NCI-H2227 treated with DMSO at 0.1 percent for 48 hours (cell line): ENCODE measurements around the gene TIE1.

ENCODE experiments used
- DNase-seq: peaks from one replicate; lab custom pipeline; 2025; lab: John Stamatoyannopoulos, UW

Gene TIE1

GRCh38 chr1:43293896-43294760, 6.7 kb upstream of the TIE1 start:
- no peak for DNase-seq

GRCh38 chr1:43294761-43295160, 6.0 kb upstream of the TIE1 start:
- no peak for DNase-seq

DNA sequence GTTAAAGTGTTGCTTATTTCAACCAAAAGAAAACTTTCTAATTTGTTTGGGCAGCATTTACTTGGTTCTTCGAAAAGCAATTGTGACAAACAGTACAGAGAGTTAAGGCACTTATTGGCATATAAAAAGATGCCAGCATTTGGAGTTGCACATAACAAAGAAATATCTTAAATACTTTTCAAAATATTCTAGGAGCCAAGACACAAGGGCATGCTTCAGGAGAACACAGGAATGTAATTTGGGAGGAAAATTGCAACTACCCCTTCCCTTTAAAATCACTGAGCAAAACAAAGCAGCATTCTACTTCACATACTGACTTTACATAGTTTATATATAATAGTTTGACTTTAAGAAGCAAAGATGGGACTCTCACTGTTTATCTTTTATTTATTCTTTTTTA, 4.6 kb upstream of the TIE1 start:
- DNase-seq, result no peak

DNA sequence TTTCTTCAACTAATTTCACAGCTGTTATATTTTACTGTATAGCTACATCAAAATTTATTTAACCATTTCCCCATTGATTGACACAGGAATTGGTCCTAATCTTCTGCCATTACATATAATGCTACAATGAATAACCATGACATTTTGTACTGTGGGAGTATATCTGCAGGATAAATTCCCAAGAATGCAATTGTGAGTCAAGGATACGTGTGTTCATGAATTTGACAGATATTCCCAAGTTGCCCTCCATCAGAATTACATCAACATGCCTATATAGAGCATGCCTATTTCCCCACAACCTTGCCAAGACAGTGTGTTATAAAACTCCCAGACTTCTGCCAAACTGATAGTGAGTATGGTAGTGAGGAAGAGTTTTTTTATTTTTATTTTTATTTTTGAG, 2.7 kb upstream of the TIE1 start:
- DNase-seq, result no peak

GRCh38 chr1:43299101-43299500, 1.7 kb upstream of the TIE1 start:
- no peak for DNase-seq

- no peak for DNase-seq
Observed at GRCh38 chr1:43302201-43302600, 1.4 kb downstream of the TIE1 start.

GRCh38 chr1:43302721-43303470, 2.1 kb downstream of the TIE1 start:
- DNase-seq, result no peak

DNA sequence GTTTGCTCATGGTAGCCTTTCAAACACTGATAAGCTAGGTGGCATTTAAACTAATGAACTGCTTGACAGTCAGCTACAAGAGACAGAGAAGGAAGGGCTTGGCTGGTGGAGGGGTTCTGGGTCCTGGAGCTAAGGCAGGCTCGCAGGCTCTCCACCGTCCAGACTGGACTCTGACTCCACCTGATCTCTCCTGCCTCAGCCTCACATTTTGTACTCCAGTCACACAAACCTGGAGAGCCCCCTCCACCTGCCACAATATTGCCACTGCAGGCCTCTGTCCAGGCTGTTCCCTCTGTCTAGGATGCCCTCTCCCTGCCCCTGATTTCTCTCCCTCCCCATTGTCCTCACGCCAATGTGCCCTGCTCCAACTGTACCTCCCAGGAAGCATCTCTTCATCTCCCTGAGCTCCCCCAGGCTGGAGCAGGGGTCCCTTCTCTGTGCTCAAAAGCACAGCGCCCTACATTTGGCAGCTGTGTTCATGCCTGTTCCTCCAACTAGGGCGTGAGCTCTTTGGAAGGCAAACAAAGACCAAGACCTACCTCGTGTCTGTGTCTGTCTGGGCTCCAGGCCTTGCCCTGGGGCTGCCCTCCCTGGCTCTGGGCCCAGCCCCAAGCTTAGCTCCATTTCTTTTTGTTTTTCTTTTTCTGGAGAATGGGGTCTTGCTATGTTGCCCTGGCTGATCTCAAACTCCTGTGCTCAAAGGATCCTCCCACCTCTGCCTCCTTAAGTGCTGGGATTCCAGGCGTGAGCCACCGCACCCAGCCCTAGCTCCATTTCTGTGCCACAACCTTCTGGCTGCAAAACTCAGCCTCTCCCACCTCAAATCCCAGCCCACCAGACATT, 2.9 kb downstream of the TIE1 start:
- no peak for DNase-seq

DNA sequence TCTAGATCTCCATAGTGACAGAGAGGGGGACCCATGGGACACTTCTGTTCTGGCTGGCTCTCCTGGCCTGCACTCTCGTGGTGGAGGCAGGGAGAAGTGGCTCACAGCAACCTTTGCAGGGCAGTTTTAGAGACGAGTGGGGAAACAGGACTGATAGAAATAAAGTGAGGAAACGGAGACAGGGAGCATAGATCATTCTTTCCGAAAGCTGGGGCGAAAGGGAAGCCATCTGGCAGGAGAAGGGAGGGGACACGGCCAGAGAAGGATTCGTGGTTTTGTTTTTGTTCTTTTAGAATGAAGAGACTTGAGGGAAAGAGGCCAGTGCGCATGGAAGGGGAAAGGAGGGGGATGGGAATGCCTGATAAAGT, 3.5 kb downstream of the TIE1 start:
- no peak for DNase-seq

DNA sequence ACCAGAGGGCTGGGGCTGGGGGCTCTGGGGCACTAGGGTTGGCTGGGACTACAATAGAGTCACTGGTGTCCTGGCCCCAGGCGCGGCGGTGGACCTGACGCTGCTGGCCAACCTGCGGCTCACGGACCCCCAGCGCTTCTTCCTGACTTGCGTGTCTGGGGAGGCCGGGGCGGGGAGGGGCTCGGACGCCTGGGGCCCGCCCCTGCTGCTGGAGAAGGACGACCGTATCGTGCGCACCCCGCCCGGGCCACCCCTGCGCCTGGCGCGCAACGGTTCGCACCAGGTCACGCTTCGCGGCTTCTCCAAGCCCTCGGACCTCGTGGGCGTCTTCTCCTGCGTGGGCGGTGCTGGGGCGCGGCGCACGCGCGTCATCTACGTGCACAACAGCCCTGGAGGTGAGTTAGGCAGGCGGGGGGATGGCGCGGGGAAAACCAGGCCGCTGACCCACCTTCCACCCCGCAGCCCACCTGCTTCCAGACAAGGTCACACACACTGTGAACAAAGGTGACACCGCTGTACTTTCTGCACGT, 4.1 kb downstream of the TIE1 start:
- DNase-seq, result no peak

- DNase-seq, result no peak
Observed at GRCh38 chr1:43305461-43305860, 4.7 kb downstream of the TIE1 start.

DNA sequence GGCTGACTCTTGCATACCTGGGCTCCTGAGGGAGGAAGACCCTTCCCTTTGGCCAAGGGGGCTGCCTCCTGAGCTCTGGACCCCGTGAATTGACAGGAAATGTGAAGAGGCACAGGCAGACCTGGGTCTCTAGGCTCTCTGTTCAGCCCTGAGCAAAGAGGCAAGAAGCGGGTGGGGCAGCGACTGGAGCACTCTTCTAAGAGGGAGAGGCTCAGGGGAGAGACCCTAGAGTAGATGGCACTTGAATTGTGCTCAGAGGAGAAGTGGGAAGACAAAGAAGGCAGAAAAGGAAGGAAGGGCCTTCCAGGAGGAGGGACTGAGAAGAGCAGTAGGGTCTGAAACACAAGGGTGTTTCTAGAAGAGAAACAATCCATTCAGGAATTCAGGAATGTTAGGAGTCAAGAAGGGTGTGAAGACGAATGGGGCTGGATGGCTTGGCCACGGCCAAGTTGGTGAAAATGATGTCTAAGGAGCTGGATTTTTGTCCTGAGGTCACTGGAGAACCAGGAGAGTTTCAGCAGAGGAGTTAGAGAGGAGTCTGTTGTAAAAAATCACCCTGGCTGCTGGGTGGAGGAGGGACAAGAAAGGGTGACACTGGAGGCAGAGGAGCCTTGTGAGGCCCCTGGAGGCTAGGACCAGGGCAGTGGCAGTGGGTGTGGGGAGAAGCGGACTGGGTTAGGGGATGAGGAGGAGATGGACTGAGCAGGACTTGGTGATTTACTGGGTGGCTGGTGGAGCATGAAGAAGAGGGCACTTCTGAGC, 5.3 kb downstream of the TIE1 start:
- DNase-seq, result no peak

GRCh38 chr1:43306688-43307457, 6.1 kb downstream of the TIE1 start:
- DNase-seq, result no peak

DNA sequence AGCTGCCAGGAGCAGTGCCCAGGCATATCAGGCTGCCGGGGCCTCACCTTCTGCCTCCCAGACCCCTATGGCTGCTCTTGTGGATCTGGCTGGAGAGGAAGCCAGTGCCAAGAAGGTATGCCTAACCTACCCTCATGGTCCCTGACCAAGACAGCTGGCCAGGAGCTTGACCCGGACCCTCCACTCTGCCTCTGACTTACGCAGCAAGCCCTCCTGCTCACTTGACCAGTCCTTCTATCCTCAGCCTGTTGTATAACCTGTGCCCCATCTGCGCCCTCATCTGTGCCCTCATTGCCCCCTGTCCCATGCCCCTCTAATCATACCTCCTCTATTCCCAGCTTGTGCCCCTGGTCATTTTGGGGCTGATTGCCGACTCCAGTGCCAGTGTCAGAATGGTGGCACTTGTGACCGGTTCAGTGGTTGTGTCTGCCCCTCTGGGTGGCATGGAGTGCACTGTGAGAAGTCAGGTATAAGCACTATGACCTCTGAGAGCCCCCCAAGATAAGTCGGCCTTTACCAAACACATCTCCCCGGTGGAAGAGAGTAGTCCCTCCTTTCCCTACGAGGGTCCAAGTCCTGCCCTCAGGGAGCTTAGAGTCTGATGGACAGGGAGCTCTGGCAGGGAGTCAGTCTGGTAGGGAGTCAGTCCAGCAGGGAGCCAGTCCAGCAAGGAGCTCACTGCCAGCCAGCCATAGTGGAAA, 6.8 kb downstream of the TIE1 start:
- no peak for DNase-seq

GRCh38 chr1:43308635-43309404, 8.0 kb downstream of the TIE1 start:
- DNase-seq, result no peak

DNA sequence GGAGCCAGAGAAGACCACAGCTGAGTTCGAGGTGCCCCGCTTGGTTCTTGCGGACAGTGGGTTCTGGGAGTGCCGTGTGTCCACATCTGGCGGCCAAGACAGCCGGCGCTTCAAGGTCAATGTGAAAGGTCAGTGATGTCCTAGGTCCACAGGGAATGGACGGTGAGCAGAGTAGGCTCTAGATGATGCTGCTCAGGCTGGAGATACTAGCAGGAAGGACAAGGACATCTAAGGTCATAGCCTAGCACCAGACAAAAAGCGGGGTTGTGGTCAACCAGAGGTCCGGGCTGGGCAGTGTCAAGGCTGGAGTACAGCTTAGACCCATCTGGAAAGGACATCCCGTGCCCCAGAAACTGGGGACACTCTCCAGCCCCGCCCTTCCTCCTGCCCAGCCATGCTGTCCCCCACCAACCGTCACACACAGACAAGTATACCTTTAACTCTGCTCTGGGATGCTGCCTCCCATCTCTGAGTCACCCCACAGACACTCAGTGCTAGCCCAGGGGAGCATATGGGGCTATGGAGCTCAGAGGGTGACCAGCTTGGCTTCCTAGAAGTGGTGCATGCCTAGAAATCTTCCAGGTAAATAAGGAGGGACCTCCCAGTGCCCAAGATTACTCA, 8.7 kb downstream of the TIE1 start:
- DNase-seq, result no peak

DNA sequence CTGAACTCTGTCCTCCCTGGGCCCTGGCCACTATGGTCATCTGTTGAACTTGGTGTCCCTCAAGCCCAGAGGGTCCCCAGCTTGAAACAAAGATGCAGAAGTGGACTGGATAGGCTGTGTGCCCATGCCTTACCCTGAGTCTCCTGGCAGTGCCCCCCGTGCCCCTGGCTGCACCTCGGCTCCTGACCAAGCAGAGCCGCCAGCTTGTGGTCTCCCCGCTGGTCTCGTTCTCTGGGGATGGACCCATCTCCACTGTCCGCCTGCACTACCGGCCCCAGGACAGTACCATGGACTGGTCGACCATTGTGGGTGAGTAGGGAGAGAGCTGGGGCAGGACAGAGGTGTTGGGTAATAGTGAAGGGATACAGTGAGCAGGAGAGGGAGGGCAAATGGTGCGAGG, 10.7 kb downstream of the TIE1 start:
- DNase-seq, result no peak

DNA sequence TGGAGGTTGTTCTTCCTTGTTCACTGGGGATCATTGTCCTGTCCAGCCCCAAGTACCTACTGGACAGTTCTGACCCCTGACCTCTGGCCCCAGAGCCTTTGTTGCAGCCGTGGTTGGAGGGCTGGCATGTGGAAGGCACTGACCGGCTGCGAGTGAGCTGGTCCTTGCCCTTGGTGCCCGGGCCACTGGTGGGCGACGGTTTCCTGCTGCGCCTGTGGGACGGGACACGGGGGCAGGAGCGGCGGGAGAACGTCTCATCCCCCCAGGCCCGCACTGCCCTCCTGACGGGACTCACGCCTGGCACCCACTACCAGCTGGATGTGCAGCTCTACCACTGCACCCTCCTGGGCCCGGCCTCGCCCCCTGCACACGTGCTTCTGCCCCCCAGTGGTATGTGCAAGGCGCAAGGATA, 11.4 kb downstream of the TIE1 start:
- DNase-seq, result no peak
